Measurements from ENCODE around the gene ZNRF4.

The ZNRF4 gene

GRCh38 chr19:5444431-5444830 is 10.8 kb upstream of the ZNRF4 start:
- DNase-seq, result no peak

GRCh38 chr19:5445071-5445470 is 10.1 kb upstream of the ZNRF4 start:
- DNase-seq, result no peak

- DNase-seq, result peak; percentile 62
These were observed 9.6 kb upstream of the ZNRF4 start for GRCh38 chr19:5445561-5446055.

- DNase-seq, result peak; percentile 53
These were observed 7.4 kb upstream of the ZNRF4 start for GRCh38 chr19:5447700-5448311.

GRCh38 chr19:5448374-5448773 is 6.8 kb upstream of the ZNRF4 start:
- no peak for DNase-seq

GRCh38 chr19:5450482-5451126 is 4.6 kb upstream of the ZNRF4 start:
- DNase-seq, result no peak

- DNase-seq, result no peak
These were observed 3.7 kb upstream of the ZNRF4 start for GRCh38 chr19:5451494-5451893.

- no peak for DNase-seq
These were observed 2.3 kb upstream of the ZNRF4 start for GRCh38 chr19:5452594-5453565.

- no peak for DNase-seq
These were observed 474 bp upstream of the ZNRF4 start for GRCh38 chr19:5454743-5455142.

GRCh38 chr19:5456130-5456840 is 1.1 kb downstream of the ZNRF4 start:
- no peak for DNase-seq

GRCh38 chr19:5456841-5457200 is 1.6 kb downstream of the ZNRF4 start:
- DNase-seq, result no peak

GRCh38 chr19:5457709-5458108 is 2.5 kb downstream of the ZNRF4 start:
- no peak for DNase-seq

- DNase-seq, result no peak
These were observed 3.2 kb downstream of the ZNRF4 start for GRCh38 chr19:5458420-5458819.

- DNase-seq, result no peak
These were observed 4.1 kb downstream of the ZNRF4 start for GRCh38 chr19:5459360-5459759.

GRCh38 chr19:5460748-5461147 is 5.5 kb downstream of the ZNRF4 start:
- DNase-seq, result no peak

GRCh38 chr19:5463959-5464358 is 8.7 kb downstream of the ZNRF4 start:
- DNase-seq, result no peak

- no peak for DNase-seq
These were observed 10.9 kb downstream of the ZNRF4 start for GRCh38 chr19:5466072-5466471.

- no peak for DNase-seq
These were observed 11.6 kb downstream of the ZNRF4 start for GRCh38 chr19:5466814-5467291.

GRCh38 chr19:5470264-5470671 is 15.1 kb downstream of the ZNRF4 start:
- DNase-seq, result no peak

- no peak for DNase-seq
These were observed 17.1 kb downstream of the ZNRF4 start for GRCh38 chr19:5472286-5472685.

- DNase-seq, result no peak
These were observed 18.4 kb downstream of the ZNRF4 start for GRCh38 chr19:5473646-5474045.

- no peak for DNase-seq
These were observed 22.4 kb downstream of the ZNRF4 start for GRCh38 chr19:5477451-5478215.
